Measurements from ENCODE around the gene FAM181A.

FAM181A gene

DNA sequence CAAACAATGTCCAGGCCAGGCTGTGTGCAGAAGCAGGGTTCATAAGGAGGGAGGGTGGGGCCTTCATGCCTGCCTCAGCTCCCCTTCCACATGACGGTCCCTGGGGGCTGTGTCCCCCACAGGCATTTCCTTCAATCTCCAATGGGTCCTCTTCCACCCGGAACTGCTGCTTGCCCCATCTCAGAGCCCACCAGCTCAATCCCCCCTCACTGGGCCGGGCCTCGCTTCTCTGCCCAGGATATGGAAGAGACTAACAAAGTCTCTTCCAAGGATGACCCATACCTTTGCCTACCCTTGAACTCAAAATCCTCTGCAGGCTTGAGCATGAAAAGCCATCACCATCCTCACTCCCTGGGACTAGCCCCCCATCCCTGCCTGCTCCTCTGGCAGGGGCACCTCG lies 28.4 kb upstream of the FAM181A start:
- Histone ChIP-seq H3K4me3 (replicated peaks; ENCODE audit: insufficient read depth, low read length) (no peak overlapping the region), H3K27ac (replicated peaks) (no peak overlapping the region), H3K27me3 (ENCODE audit: insufficient read depth, poor library complexity, severe bottlenecking) (no peaks in the 10 kb centered on the region)
- TF ChIP-seq SPI1 (IDR thresholded peaks at IDR 0.05; ENCODE audit: borderline replicate concordance, low read depth) = no peak
- TF ChIP-seq, protein P1, sequence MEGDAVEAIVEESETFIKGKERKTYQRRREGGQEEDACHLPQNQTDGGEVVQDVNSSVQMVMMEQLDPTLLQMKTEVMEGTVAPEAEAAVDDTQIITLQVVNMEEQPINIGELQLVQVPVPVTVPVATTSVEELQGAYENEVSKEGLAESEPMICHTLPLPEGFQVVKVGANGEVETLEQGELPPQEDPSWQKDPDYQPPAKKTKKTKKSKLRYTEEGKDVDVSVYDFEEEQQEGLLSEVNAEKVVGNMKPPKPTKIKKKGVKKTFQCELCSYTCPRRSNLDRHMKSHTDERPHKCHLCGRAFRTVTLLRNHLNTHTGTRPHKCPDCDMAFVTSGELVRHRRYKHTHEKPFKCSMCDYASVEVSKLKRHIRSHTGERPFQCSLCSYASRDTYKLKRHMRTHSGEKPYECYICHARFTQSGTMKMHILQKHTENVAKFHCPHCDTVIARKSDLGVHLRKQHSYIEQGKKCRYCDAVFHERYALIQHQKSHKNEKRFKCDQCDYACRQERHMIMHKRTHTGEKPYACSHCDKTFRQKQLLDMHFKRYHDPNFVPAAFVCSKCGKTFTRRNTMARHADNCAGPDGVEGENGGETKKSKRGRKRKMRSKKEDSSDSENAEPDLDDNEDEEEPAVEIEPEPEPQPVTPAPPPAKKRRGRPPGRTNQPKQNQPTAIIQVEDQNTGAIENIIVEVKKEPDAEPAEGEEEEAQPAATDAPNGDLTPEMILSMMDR (IDR thresholded peaks at IDR 0.05; ENCODE audit: insufficient read depth, low read length) = no peak
- TF ChIP-seq, protein P2, sequence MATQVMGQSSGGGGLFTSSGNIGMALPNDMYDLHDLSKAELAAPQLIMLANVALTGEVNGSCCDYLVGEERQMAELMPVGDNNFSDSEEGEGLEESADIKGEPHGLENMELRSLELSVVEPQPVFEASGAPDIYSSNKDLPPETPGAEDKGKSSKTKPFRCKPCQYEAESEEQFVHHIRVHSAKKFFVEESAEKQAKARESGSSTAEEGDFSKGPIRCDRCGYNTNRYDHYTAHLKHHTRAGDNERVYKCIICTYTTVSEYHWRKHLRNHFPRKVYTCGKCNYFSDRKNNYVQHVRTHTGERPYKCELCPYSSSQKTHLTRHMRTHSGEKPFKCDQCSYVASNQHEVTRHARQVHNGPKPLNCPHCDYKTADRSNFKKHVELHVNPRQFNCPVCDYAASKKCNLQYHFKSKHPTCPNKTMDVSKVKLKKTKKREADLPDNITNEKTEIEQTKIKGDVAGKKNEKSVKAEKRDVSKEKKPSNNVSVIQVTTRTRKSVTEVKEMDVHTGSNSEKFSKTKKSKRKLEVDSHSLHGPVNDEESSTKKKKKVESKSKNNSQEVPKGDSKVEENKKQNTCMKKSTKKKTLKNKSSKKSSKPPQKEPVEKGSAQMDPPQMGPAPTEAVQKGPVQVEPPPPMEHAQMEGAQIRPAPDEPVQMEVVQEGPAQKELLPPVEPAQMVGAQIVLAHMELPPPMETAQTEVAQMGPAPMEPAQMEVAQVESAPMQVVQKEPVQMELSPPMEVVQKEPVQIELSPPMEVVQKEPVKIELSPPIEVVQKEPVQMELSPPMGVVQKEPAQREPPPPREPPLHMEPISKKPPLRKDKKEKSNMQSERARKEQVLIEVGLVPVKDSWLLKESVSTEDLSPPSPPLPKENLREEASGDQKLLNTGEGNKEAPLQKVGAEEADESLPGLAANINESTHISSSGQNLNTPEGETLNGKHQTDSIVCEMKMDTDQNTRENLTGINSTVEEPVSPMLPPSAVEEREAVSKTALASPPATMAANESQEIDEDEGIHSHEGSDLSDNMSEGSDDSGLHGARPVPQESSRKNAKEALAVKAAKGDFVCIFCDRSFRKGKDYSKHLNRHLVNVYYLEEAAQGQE (IDR thresholded peaks at IDR 0.05; ENCODE audit: insufficient replicate concordance, low read depth) = no peak
- TF ChIP-seq POLR2AphosphoS5 (IDR thresholded peaks at IDR 0.05; ENCODE audit: low read depth) = no peak
- TF ChIP-seq GABPA (IDR thresholded peaks at IDR 0.05; ENCODE audit: low read depth) = no peak
- no peak for DNase-seq (ENCODE audit: low read depth in 1 of 2, low spot score in 1 of 2)

DNA sequence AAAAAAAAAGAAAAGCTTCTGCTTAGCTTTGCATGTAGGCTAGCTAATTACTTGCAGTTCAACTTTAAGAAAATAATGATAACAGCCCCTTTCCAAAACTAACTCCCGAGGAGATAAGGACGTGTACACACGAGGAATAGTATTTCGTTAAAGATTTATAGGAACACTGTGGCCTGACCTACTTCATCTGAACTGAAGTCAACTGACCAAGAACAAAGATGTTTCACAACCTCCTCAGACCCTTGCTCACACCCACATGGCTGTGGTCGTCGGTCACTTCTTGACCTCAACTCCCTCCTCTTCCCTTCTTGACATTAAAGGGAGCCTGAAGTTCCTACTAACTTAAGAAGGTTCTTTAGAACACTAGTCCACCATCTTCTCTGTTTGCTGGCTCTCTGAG lies 25.3 kb upstream of the FAM181A start:
- Histone ChIP-seq H3K27ac (replicated peaks) (no peak overlapping the region), H3K4me3 (replicated peaks; ENCODE audit: insufficient read depth, low read length) (no peak overlapping the region), H3K27me3 (ENCODE audit: insufficient read depth, poor library complexity, severe bottlenecking) (no peaks in the 10 kb centered on the region)
- TF ChIP-seq GABPA (IDR thresholded peaks at IDR 0.05; ENCODE audit: low read depth) = no peak
- TF ChIP-seq, protein P2 (IDR thresholded peaks at IDR 0.05; ENCODE audit: insufficient replicate concordance, low read depth) = no peak
- no peak for TF ChIP-seq SPI1 (IDR thresholded peaks at IDR 0.05; ENCODE audit: borderline replicate concordance, low read depth)
- TF ChIP-seq, protein P1 (IDR thresholded peaks at IDR 0.05; ENCODE audit: insufficient read depth, low read length) = no peak
- no peak for TF ChIP-seq POLR2AphosphoS5 (IDR thresholded peaks at IDR 0.05; ENCODE audit: low read depth)
- DNase-seq (ENCODE audit: low read depth in 1 of 2, low spot score in 1 of 2) = no peak

DNA sequence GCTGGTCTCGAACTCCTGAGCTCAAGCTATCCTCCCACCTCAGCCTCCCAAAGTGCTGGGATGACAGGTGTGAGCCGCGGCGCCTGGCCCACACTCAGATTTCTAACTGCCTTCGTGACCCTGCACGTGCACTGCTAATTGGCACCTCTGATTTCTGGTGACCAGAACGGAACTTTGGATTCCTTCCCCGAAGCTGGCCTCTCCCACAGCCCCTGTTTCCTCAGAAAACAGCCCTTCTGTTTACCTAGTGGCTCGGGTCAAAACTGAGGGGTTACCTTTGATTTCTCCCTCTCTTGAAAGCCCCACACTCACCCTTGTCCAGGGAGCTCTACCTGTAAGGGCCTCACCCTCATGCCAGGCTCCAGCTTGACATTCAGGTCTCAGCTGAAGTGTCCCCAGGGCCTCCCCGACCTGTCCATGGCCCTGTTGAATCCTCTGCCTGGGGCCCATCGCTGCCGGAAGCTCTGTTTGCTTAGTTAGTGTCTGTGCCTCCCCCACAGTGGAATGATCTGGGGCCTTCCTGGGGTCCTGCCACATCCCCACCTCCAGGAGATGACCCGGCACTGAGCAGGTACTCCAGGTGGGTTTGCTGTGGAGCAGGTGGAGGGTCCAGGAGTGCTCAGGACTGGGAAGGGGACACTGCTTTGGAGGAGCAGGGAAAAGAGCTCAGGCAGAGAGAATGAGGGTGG lies 24.4 kb upstream of the FAM181A start:
- TF ChIP-seq SPI1 (IDR thresholded peaks at IDR 0.05; ENCODE audit: borderline replicate concordance, low read depth) = no peak
- Histone ChIP-seq H3K4me3 (replicated peaks; ENCODE audit: insufficient read depth, low read length) (no peak overlapping the region), H3K27me3 (ENCODE audit: insufficient read depth, poor library complexity, severe bottlenecking) (no peaks in the 10 kb centered on the region), H3K27ac (replicated peaks) (no peak overlapping the region)
- DNase-seq (ENCODE audit: low read depth in 1 of 2, low spot score in 1 of 2) = no peak

DNA sequence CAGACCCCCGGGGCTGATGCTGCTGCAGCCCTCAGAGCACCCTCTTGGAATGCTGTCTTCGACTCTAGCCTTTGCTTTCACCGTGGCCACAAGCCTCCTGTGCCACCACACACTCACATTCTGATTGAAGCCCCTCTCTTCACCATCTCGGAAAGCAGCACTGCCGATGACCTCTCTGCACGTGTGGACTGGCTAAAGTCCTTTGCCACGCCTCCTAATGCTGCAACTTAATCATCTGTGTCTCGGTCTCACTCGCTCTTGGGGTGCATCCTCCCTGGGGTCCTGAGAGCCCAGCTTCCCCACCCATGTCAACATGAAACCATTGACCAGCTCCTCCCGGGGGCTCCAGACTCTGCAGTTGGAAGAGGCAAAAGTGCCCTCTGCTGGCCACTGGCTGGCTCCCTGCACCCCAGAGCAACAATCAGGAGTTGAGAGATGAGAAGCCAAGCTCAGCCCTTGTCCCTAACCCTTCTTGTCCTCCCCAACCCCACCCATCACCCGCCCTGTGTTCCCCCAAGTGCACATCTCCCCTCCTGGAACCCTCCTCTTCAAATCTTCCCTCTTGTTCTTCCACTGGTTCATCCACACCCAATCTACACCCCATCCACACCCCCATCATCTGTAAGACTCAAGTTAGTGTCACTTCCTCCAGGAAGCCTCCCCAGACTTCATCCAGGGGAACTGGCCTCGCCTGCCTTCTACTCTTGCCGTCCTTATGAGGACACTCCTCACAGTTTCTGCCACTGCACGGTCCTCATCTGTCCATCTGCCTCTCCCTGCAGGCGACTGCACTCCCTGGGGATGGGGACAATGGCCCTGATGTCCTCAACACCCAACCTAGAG lies 23.6 kb upstream of the FAM181A start:
- H3K4me3 ChIP-seq (replicated peaks; ENCODE audit: insufficient read depth, low read length) = no peak overlapping the region
- TF ChIP-seq, protein P1 (IDR thresholded peaks at IDR 0.05; ENCODE audit: insufficient read depth, low read length) = peak; percentile 27
- TF ChIP-seq POLR2AphosphoS5 (IDR thresholded peaks at IDR 0.05; ENCODE audit: low read depth) (no peak), SPI1 (IDR thresholded peaks at IDR 0.05; ENCODE audit: borderline replicate concordance, low read depth) (no peak)
- H3K27ac ChIP-seq (replicated peaks) = no peak overlapping the region
- H3K27me3 ChIP-seq (ENCODE audit: insufficient read depth, poor library complexity, severe bottlenecking) = no peaks in the 10 kb centered on the region
- no peak for DNase-seq (ENCODE audit: low read depth in 1 of 2, low spot score in 1 of 2)
